ENCODE results near the gene PHF12.

Gene PHF12

DNA sequence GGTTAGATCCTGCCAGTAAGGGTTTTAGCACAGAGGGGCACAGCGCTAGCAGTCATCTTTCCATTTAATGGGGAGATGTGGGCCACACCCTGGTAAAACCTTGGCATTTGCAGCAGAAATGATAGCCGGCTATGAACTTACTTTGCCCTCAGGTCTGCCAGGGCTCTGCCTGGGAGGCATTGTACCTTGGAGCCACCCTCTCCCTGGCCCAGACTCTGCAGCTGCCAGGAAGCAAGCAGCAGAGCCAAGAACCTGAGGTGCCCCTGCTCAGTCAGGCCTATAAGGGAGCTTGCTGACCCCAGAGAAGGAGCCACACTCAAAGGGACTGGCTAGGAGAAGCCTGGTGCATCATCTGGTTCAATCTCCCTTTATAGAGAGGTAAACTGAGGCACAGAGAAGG lies 23.7 kb upstream of the PHF12 start:
- DNase-seq (ENCODE audit: low spot score): no peak

DNA sequence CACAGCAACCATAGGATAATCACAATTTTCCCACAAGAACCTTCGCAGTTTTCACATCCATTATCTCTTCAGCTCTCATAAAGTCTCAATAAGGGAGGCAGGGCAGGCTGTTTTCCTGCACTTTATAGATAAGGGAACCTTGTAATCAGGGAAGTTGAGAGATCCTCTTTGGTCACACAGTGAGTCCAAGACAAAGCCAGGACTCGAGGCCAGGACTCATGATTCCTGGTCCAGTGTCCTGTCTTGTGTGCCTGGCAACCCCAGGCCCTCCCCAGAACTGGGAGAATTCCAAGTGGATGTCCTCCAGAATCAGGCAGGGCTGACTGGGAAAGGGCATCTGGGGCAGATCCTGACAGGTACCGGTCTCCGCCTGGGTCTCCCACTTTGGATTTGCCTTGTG lies 23.1 kb upstream of the PHF12 start:
- DNase-seq (ENCODE audit: low spot score): no peak

DNA sequence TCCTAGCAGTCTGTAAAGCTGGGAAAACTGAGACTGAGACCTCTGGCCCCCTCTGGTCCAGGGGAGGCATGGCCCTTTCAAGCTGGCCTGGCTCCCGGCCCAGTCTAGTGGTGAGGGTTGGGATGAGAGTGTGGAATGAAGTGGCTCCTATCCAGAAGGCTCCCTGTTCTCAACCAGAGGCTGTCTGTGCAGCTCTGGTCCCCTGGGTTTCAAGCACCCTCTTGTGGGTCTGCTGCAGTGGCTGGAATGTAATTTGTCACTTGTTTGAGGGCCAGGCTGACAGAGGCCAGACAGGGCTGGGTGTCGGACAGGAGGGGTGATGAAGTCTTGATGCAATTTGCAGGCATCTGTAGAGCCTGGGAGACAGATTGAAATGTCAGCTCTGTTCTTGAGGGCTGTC lies 22.1 kb upstream of the PHF12 start:
- peak; percentile 48 for DNase-seq (ENCODE audit: low spot score)

DNA sequence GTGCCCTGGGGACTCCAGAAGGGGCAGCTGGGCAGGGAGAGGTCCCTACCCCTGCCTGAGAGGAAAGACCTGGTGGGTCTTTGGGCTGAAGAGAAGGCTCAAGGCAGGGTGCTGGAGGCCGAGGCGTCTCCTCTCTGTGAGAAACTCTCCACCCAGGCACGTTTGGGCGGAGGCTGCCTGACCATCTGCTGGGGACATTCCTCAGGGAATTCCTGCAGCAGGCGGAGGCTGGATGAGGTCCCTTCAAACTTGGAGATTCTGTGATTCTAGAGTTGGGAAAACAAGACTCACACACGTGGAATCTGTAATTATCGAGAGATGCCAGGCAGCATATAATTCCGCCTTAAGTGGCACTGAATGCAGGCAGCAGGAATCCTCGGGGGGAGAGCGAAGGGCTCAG lies 21.1 kb upstream of the PHF12 start:
- no peak for DNase-seq (ENCODE audit: low spot score)

DNA sequence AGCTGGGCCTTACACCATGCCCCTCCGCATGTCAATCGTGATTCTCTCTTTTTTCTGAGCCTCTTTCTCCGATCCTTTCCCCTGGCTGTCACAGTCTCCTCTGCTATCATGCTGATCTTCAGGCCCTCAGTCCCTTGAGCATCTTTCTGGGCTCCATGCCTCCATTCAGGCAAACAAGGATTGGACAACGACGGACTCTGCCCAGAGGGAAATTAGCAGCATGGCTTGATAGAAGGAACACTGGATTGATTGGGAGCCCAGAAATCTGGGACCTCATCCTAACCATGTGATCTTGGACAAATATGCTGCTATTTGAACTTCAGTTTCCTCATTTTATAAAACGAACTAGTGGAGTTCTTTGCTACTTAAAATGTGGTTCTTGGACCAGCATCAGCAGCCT lies 19.6 kb upstream of the PHF12 start:
- peak; percentile 63 for DNase-seq (ENCODE audit: low spot score)

DNA sequence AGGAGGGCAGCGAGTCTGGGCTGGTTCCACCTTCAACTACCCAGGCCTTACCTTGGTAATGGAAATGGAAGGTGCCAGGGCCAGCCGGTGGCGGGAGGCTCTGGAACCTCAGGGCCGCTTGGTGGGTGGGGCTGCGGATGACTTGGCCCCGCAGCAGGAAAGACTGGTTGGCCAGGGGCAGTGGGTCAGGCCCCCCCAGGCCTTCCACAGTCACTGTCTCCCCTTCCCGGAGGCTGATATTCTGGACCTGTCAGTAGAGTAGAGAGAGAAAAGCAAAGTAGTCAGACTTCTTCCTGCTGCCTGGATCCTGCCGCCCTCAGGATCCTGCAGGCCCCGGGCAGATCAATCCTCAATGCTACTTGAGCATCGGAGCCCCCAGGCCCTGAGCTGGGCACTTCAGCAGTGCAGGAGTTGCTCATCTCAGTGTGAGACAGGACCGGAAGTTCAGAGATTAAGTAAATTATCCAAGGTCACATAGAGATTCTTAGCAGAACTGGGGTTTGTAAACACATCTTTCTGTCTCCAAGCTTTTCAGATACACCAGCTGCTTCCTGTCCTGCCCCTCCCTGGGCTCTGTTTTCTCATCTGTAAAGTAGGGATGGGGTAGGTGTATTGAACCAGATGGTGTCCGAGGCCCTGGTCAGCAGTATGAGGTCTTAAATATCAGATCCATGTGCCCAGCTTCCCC lies 18.5 kb upstream of the PHF12 start:
- DNase-seq (ENCODE audit: low spot score): no peak

DNA sequence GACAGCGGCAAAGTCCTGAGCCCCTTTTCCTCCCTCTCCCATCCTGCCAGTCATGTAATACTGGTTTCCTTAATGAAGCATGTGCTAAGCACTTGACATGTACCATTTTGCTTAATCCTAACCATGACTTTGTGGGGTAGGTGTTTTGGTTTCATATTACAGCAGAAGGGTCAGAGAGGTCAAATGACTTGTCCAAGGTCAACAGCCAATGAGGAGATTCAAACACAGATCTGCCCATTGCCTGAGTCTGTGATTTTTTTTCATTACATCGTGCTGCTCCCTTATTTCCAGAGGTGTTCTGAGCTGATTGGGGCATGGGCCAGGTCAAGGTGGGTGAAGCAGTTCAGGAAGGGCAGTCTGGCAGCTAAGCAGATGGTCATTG lies 17.6 kb upstream of the PHF12 start:
- DNase-seq (ENCODE audit: low spot score): no peak

DNA sequence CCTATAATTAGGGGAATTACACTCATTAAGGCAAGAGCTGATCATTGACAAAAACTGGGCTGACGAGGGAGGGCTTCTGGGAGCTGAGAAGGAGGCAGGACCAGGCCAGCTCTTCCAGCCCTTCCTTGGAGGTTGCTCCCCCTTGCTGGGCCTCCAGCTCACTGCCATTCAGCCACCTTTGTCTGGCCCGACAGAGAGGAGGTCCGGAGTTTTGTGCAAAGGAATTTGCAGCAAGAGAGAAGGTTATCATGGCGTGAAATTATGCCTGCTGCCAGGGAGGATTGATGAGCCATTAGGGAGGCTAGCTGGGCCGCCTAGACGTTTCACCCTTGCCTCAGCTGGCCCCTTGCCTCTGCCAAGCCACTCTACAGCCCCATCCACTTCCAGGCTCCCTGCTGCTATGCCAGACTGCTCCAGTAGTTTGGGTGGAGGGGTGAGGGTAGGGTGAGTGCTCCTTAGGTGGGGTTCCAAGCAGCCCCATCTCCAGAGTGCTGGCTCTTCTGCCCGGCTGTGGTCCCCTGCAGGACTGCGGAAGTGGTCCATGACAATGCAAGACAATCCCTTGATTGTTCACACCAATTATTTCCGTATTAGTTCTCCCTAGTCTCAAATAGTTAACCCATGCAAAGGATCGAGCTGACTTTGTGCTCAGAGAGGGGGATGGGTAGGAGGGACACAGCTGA lies 17.1 kb upstream of the PHF12 start:
- DNase-seq (ENCODE audit: low spot score): no peak

DNA sequence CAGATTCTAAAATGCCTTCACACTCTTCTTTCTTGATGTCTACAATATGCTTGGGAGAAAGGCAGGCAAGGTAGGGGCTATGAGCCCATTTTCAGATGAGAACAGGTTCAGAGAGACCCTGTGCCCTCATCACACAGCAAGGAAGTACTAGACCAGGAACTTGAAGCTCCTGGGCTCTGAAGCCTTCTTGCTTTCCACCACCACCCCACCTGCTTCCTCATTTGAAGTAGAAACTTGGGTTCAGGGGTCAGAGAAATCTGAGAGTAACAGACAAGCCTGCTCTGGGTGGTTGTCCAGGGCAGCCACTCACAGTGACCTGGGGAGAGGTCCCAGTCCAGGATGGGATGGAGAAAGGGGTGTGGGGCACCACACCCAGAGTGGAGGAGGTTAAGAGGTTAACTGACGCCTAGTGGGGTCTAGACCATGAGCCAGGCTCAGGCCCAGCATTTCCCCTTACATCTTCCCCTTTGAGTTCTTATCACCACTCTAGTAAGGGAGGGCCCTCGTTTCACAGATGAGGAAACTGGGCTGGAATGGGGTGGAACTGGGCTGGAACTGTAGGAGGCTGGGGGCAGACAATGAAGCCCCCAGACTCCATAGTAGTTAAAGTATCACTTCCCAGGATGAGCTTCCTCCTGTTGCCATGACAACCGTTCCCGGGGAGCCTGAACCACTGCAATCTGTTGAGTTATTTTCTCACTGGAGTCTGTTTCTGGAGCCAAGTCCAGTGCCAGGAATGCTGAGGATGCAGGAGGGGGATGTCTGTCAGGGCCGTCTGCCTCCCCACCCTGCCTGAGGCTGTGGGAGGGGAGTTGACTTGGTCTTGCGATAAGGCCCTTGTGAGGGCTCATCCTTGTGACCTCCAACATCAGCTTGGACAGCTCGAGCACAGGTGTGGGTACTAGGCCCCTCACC lies 16.2 kb upstream of the PHF12 start:
- DNase-seq (ENCODE audit: low spot score): peak; percentile 65

DNA sequence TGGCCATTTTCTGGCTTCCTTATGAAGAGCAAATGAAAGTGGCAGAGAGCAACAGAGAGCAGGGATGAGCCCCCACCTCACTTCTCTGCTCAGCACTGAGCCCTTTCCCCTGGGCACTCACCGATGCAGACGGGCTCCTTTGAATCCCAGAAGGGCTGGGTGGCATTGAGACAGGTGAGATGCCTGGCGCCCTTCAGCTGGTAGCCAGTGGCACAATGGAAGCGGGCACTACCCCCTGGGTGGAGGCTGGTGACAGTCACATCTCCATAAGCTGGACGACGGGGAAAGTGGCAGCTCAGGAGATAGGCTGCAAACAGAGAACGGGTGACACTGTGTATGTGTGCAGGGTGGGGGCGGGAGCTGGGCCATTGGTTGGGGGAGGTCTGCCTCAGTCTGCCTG lies 12.5 kb upstream of the PHF12 start:
- no peak for DNase-seq (ENCODE audit: low spot score)

DNA sequence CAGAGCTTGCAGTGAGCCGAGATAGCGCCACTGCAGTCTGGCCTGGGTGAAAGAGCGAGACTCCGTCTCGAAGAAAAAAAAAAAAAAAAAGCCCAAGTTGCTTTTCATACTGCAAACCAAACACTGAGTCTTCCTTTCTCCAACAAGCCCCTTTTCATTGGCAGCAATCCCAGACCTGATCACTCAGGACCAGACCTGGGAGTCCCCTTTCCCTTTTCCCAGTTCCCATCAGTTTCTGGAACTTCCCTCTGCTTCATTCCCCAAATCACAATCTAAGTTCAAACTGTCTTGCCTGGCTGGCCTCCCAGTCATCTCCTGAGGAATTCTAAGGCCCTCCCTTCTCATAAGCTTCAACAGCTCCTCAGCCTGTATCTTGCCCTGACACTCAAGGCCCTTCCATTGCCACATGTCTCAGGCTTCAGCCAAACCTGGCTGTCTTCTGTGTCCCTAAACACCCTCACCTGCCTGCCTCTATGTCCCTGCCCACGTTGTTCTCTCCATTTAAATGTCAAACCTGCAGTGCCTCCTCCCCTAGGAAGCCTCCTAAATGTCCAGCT lies 11.8 kb upstream of the PHF12 start:
- DNase-seq (ENCODE audit: low spot score): no peak

DNA sequence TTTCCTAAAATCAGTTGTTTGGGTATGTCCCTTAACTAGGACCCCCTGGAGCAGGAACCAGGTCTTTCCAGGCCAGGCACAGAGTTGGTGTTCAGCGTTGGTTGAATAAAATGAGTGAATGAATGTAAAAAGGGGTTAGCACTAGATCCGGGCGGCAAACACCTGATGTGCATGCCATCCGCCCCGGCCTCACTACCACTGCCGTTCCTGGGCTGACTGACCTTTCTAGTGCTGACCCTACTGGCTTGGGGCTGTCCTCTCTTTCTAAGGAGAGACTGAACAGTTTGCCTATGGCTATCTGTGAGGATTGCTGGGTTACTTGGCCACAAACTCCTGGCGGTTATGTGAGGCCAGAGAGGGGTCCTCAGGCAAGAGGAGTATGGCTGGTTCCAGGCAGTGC lies 10.1 kb upstream of the PHF12 start:
- no peak for DNase-seq (ENCODE audit: low spot score)

DNA sequence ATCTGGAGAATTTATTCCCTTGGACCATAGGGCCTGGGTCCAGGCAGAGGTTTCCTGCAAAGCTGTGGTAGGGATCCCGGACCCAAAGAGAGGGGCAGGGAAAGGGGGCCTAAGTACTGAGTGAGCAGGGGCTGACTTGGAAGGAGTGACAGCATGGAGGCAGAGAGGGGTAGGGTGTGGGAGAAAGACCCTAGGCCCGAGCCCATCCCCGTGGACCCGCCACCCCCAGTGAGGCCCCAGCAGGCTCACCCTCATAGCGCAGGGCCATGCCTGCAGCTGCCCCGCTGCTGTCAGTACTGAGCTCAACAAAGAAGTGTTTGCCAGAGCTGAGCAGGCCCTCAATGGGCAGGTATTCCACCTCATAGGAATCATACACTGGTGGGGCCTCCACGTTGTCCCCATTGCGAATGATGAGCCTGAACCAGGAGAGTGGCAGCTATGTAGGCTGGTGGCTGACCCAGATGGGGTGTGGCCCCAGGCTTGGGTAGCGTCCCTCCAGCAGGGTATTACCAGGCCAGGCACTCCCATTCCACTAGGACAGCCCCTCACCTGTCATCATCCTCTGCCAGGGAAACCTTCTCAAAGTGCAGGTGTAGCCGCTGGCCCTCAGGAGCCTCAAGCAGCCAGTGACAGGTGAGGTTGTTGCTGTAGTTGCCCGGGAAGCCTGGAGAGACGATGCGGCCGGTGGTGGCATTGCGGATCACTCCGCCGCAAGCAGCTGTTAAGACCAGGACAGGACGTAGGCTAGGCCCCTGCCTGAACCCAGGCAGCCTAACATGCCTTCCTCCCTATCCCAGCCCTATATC lies 9.1 kb upstream of the PHF12 start:
- DNase-seq (ENCODE audit: low spot score): no peak

DNA sequence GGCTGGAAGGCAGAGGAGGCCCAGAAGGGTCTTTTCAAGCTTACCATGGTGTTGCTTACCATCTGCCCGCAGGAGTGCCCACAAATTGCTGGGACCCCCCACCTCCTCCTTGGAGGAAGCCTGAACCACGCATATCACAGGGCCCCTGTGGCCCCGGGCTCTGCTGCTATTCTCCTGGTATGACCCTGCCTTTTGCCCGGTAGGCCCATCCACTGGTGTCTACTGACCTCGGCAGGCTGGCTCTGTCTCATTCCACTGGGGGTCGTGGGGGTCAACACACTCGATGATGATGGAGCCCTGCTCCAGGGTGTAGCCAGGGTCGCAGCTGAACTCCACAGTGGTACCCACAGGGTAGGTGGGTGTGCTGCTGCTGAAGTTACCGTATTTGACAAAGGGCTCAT lies 8.2 kb upstream of the PHF12 start:
- DNase-seq (ENCODE audit: low spot score): no peak

DNA sequence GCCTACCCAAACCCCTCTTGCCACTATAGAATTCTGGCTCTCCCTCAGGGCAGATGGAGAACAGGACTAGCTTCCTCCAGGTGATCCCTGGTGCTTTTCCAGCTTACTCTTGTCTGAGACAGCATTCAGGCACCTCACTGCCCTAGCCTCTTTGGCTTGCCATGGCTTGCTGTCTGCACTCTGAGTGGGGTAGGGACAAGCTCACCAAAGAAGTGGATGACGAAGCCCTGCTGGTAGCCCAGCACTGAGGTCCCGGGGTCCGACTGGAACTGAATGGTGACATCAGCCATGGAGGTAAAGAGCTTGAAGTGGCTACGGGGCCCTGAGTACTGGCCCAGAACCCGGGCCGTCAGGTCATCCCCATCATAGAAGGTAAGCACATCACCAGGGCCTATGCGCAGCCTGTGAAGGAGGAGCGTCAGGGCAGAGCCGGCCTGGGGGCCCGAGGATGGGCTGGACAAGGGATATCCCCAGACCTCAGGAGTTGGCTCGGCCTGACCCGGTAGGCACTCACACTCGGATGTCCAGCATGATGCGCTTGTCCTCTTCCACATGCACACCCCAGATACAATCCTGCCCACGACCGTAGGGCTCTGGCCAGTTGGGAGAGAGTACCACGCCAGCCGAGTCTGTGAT lies 7.6 kb upstream of the PHF12 start:
- DNase-seq (ENCODE audit: low spot score): no peak

DNA sequence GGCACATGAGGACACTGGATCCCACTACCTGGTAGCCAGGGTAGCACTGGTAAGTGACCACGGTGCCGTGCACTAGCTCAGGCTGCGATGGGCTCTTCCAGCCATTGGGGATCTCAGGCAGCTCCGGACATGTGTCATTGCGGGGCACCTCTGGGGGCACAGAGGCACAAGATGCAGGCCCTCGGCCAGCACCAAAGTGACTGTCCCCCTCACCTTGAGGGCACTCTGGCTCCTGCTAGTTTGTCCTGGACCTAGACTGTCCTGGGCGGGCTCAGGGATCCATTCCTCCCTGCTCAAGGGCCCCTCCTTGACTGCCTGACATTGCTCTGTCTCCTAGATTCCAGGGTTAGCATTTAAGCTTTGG lies 6.7 kb upstream of the PHF12 start:
- DNase-seq (ENCODE audit: low spot score): no peak

DNA sequence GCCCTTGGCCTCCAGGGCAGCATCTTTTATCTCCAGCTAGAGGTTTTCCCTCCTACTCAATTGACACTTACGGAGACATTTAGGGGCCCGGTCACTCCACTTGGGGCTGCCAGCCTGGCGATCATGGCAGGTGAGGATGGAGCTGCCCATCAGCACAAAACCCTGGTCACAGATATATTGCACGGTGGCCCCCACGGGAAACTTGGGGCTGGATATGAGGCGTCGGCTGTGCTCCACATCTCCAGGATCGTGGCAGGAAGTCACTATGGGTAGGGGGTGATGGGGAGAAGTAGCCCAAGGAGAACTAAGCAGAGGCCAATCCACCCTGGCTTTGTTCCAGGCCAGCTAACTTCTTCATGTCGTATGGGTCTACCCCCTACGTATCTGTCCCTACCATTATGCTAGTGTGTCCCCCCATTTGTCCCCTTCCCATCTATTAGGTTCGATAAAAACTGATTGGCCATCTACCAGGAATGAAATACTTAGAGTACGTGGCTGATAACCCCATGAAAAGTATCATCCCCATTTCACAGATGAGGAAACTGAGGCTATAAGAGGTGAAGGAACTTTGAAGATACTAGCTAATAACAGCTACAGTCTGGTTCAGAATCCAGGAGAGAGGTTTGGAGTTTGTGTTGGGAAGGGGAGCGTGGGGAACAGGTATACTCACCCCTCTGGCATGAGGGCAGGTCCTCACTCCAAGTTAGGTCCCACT lies 6.1 kb upstream of the PHF12 start:
- DNase-seq (ENCODE audit: low spot score): no peak

DNA sequence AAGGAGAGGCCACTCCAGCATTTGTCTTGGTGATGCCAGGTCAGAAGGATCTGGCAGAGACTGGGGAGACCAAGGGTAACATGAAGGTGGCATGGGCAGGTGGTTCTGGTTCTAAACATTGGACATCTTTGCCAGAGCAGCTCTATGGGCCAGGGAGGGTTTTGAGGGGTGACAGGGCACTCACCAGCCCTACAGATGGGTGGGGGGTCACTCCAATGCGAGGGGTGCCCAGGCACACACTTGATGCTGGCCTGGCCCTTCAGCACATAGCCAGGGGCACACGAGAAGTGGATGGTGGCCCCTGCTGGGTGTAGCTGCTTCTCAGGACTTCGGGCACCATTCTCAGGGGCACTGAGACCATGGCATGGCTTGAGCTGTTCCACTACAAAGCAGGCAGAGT lies 5.5 kb upstream of the PHF12 start:
- no peak for DNase-seq (ENCODE audit: low spot score)

DNA sequence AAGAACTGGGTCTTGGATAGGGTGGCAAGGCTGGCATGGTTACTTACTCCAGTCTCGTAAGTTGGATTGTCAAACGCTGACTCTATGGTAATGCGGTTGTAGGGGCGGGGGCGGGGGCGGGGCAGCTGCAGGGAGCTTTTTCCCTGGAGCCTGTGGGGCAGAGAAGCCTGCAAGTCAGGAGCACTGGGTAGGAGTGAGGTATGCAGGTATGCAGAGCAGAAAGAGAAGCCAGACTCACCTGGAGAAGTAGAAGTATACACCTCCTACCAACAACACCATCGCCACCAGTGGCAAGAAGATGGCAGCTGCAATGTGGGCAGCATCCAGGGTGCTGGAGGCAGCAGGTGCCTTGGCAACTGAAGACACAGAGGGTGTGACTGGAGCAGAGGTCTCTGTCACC lies 4.8 kb upstream of the PHF12 start:
- no peak for DNase-seq (ENCODE audit: low spot score)

DNA sequence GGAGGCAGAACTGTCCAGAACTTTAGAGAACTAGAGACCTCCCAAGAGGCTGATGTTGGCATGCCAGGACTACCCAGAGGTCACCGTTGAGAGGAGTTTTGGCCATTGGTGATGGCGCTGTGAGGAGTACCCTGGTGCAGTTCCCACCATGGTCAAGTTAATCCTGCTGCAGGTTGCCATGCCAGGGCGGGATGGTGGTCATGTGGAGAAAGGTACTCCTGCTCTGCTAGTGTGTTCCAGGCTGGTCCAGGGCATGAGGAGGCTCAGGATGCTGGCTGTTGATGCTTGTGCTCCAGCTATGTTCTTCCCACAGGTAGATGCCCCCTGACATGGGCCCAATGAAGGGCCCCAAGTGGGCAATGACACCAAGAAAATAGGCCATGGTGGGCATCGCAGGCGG lies 4.1 kb upstream of the PHF12 start:
- no peak for DNase-seq (ENCODE audit: low spot score)

DNA sequence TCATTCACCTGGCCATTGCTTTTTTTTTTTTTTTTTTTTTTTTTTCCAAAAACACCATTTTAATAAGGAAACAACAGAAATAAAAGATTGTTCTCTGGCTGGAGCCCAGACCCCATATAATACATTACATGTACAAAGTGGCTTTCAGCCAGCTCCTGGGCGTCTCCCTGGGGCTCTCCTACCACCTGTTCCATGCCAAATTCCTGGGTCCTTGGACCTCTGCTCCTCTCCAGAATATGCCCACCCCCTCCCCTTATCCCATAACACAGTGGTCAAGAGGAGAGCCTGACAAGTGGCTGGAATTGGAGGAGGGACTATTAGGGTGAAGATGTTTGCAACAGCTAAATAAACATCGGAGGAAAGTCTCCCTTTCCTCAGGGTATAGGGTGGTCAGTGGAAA lies 3.6 kb upstream of the PHF12 start:
- no peak for DNase-seq (ENCODE audit: low spot score)

All from Ammon's horn (tissue), 1 donor.